A549 (cell line): Measurements from ENCODE around the gene RIC3.

ENCODE experiments used
- CTCF ChIP-seq: fragments of >200 bp; sonication (Bioruptor Twin); formaldehyde crosslinking; IDR thresholded peaks from 3 replicates; pipeline ENCODE4 v1.5.1; 2016
- JUN ChIP-seq, 2 experiments: fragments of >200 bp; sonication (Bioruptor Twin); formaldehyde crosslinking; IDR thresholded peaks; 2 replicates in 1 of 2; 3 replicates in 1 of 2; pipeline ENCODE4 v1.6.1; 2016 to 2017
- RFX5 ChIP-seq: fragments of 450-650 bp; IDR thresholded peaks from 2 replicates; pipeline ENCODE4 v1.7.1; 2014; ENCODE audit warnings: antibody characterized with exemption, mild to moderate bottlenecking, moderate library complexity

DNA sequence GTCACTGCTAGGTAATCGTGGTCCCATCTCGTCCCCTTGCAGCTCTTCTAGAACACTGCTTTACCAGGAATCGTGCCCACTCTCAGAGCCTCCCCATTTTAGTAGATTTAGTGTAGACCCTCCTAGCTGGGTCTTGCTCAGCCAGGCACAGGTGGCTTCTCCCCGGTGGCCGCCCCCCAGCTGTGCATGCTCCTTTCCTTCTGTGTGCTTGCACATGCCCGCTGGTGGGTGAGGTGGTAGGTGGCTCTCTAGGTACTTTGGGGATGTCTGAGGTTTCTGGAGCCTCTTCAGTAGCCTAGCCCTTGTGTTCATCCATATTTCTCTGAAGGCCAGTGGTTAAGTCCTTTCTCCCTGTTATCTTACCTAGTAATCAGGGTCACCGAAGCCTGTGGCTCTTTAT lies 82.3 kb downstream of the RIC3 start:
- TF ChIP-seq JUN (IDR thresholded peaks at IDR 0.05) (no peak), CTCF (no peak), RFX5 (no peak)
